GM19240 (cell line): ENCODE results near the gene JAZF1.
"Not testable (repeated sequence)": the region's sequence is repeated elsewhere in the genome, so short reads cannot be mapped to it uniquely, and the experiment has no call there.

ENCODE experiments used
- DNase-seq: peaks from one replicate; pipeline ENCODE4 v3.0.0; 2011; ENCODE audit warnings: low spot score; ENCODE audit not compliant: insufficient read length

Gene JAZF1

DNA sequence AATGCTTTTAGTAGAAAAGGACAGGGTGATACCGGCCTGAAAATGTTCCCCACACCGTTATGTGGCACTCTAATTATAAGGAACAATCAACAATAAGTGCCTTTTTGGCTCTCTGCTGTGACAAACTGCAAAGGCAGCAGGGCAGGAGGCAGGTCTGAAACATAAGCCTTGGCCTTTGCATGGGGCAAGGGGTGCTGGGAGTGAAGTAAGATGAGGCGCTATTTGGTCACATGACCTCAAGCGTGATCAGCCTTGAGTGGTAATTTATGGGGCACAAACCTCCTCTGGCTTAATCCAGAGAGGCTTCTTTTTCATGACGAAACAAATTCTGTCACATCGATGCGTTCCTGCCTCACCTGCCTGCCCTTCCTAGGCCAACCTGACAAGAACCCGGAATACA, 237.9 kb downstream of the JAZF1 start:
- DNase-seq: no peak

DNA sequence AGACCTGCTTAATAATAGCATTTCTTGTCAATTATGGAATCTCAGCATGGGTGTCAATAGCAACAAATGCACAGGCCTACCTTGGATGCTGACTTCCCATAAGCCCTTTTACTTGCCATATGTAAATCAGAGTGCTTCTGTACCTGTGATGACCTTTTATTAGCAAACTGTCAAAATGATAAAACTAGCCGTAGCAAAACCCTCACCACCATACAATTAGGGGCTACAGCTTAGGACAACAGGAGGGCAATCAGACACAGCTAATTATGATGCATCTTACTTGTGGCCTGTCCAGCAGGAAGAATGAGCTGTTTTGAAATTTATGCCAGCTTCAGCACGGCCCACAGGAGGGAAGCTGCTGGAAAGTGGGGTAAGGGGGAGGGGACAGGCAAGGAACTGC, 239.1 kb downstream of the JAZF1 start:
- no peak for DNase-seq

DNA sequence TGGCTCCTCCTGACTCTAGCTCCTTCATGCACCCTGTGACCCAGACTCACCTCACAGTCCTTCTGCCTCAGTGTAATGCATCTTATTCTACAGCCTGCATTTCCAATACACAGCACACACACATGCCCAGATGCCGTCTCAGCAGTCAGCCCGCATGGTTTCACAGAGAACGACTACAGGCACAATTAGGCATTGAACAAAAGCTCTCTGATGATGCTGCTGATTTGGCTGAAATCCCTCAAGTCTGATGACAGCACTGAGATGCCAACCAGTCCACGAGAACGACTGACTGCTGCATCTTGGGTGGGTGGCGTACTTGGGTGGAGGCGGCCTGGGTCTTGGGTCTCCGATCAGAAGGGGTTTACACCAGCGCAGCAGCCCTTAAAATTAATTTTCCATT, 240.3 kb downstream of the JAZF1 start:
- DNase-seq: no peak

DNA sequence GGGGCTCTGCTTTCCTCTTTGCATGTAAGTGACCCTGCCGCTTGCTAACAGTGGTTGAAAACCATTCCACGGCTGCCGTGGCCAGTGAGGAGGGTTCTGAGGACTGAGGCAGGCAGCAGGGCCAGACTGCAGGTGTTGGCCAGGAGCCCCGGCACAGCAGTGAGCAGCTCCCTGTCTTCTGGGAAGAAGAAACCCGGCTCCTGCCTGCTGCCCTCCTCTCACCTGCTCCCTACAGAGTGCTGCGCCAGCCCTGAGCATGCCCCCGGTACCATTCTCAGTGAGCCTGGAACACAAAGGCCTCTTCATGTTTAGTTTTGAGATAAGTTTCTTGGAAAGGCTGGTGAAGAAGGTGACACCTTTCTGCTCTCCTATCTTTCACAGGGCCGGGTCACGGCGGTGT, 240.7 kb downstream of the JAZF1 start:
- DNase-seq: no peak

DNA sequence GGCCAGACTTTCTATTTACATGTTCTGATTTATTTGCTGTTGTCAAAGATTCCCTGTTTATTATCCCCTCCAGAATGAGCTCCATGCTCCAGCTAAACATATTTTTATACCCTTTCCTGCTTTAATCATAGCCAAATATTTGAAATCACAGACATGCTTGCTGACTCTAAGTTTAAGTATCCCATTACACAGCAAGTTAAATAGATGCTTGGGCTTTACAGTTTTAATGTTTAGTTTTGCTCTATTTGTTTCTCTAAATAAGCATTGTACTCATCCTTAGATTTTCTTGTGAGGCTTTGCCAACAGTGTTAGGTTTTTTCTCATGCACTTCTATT, 243.9 kb downstream of the JAZF1 start:
- no peak for DNase-seq

DNA sequence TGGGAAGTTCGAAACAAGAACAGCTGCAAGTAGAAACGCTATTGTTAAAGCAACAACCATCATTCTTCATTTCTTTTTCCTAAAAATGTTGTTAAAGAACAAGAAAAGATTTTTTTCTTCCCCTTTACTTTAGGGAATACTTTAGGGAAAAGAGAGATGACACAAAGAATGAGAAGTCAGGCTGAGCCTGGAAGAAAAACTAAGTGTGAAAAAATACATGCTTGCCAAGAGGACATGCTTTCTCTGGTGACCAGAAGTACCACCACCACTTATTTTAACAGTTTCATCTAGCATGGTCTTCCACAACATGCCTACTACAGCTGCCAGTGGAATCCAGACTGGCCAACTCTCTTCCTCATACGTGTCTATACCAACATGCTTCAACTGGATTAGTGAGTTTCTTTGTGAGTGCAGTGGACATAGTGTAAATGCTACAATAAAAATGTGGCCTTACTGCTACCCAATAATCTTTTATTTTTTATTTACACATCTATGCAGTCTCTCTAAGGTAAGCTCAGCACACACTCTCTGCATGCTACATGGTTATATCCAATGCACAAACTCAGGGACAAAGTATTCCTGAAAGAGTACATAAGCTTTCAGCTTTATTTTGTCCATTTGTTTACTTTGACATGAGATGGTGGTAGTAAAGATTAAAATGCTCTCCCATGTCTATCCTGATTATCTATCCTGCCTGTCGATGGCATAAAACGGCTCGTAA, 244.4 kb downstream of the JAZF1 start:
- no peak for DNase-seq

DNA sequence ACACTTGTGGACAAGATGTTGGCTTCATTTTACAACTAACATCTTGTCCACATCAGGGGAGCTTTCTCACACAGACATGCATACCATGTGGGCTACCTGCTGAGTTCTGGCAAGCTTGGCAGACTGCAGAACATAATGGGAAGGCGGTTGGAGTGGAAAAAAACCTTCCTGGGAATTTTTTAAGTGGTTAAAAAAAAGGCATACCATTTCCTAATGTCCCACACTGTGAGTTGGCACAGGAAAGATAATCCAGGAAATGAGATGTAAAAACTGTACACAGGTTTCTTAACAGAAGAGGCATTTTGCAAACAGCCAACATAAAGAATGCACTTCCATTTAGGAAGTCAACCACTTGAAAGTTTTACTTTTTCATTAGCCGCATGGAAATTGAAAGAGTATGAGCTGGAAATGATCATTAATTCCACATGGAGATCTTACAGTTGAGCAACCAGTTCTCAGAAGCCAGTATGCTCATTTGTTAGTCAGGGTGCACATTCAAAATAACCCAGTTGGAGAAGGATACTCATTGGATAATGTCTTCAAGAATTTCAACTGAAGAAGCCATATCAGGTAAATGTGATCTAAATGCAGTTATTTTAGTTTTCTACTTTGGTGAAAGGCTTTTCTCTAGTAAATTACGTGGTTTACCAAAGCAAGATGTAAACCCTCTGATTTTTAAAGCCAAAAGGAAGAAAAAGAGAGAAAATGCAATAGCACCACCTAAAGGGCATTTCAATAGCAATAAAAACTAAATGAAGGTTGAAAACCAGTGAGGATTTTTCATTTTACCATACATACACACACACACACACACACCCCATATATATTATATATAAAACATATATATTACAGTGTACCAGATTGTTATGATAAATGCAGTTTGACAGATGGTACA, 246.7 kb downstream of the JAZF1 start:
- no peak for DNase-seq

DNA sequence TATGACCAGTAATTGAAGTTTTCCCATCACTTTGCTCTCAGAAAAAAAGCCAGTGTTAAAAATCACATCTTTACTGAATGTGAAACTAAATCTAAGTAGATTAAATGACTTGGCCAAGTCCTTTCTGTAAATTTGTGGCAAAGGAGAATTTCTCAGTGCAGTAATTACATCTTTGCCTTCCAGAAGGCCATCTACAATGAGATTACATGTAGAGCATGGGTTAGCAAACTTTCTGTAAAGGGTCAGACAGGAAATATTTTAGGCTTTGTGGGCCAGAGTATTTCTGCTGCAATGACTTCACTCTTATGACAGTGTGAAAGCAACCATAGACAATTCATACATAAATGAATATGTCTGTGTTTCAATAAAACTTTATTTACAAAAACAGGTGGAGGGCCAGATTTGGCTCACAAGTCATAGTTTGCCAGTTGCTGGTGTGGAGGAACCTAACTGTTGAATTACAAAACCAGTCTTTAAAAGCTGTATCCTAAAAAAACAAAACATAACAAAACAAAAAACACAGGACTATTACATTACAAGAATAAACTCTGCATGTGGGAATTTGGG, 249.6 kb downstream of the JAZF1 start:
- no peak for DNase-seq

DNA sequence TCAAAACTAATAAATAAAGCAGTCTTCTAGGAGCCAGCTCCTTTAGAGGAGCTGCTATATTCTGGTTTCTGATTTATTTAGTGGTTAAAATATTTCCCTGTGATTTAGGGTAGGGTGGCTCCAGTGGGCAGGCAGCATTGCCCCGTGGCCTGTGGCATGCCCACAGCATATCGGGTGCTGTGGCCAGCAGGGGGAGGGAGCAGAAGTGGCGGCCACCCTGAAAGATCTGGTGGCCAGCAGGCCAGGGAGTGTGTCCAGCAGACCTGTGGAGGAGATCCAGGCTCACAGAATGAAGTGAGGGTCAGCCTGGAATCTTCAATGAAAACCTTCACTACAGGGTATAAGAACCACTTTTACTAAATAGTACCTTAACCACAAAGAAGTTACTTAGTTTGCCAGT, 251.5 kb downstream of the JAZF1 start:
- DNase-seq: no peak

DNA sequence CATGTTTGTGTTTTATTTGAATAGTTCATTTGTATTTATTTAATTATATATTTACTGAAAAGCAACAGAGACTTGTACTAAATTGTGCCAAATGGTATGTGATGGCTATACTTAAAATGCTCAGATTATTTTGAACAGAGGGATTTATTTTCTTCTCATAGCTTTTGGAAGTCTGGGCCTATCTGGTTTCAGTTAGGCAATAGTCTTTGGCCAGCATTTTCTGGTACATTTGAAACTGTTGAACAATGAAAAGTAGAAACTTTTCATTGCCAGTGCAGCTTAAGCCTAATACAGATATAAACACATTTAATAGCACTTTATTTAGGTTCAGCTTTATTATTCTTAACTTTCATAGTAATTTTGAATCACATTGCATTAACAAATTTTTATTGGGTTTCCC, 252.6 kb downstream of the JAZF1 start:
- no peak for DNase-seq

DNA sequence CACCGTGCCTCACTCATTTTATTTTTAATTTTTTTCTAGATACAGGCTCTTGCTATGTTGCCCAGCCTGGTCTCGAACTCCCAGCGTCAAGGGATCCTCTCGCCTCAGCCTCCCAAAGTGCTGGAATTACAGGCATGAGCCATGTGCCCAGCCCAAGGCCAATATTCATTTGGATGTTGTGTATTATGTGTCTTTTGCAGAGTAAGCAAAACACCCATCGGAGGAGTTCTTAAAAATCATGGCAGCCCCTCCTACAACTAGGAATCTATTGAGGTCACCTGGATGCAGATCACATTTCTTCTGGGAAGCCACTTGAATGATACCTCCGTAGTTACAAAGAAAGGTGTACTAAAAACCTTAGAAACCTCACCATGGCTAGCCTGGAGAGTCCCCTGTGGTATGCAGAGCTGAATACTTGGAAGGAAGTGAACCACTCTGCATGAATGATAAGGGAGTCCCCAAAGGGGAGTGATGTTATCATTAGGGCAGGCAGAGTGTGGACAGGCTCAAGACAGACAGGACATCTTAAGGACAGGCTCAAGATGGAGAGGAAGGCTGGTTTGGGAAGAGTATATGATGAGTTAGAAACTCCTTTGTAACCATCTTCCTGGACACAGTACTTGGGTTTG, 254.9 kb downstream of the JAZF1 start:
- no peak for DNase-seq

DNA sequence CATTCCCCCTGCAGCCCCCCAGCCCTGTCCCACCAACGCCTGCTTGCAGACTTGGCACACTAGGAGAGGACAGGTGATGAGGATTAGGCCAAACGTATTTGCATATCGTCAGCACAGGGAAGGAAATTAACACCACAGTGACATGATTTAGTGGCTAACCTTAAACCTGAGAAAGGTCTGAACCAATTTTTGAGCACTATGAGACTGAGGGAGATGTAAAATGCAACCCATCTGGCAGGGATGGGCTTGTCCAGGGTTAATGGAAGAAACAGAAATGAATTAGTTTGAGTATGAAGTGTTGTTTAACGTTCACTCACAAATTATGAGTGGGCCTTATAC, 257.0 kb downstream of the JAZF1 start:
- no peak for DNase-seq

DNA sequence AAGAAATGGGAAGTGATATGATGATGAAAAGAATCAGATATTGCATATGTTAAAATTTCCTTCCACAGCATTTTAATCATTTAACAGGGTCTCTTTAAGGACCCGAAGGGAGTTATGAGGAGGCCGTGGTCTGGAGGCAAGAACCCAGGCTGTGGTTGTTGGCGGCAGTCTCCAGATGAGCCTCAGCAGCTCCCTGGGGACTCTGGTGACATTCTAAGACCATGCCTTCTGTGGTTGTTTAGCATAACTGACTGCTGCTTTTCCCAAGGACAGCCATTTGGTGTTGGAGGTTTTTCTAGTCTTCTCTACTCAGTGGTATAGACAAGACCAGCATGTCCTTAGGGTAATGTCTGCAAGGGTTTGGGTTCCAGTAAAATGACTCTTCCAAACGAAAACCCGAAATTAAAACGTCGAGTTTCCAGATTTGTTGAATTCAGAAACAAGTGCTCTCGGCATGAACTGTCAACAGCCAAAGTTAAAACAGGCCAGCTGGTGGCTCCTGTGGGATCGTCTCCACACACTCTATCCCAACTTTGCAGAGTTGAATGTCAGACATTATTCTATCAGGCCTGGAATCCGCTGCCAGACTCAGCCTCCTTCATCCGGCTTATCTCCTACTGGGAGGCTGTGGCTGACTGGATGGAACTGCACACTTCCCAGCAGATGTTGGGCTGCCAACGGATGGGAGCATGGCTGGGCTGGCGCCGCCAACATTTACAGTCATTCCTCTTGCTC, 257.5 kb downstream of the JAZF1 start:
- no peak for DNase-seq

DNA sequence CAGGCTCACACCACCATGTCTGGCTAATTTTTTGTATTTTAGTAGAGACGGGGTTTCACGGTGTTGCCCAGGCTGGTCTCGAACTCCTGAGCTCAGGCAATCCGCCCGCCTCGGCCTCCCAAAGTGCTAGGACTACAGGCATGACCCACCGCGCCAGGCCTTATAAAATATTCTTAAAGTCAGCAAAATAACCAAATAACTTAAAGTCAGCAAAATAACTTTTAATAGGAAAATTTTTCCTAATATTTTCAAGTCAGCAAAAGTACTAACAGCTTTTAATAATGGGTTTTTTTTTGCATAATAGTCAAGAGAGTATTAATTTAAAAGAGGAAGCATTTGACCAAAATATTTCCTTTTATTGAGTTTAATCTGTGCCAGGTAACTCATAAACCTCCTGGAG, 258.2 kb downstream of the JAZF1 start:
- DNase-seq: not testable (repeated sequence)

DNA sequence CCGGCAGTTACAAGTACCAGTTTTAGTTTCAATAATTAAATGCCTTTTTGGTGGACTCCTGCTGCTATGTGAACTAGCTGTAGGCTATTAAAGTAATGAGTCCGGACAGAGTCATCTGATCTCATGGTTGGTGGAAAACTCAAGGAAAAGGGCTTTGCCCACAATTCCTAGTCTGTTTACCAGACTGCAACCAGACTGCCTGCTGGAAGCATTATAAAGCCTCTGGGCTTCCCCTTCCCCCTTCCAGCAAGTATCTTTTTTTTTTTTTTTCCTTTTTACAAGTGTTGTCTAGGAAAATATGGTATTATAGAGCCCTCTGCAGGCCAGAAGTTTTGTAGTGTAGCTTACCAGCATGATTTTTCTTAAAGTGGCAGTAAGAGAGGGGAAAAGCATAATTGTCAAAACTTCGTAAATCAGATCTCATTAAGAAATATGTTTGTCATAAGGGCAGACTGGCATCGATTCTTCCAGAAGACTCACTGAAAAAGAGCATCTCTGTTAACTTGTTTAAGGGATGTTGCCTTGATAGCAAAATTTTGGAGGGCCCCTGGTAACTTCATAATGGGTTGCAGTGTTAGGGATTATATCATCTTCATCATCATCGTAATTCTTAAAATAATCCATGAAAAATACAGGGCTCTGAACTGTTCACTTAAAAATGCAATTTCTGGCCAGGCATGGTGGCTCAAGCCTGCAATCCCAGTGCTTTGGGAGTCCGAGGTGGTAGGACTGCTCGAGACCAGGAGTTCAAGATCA, 259.3 kb downstream of the JAZF1 start:
- no peak for DNase-seq

DNA sequence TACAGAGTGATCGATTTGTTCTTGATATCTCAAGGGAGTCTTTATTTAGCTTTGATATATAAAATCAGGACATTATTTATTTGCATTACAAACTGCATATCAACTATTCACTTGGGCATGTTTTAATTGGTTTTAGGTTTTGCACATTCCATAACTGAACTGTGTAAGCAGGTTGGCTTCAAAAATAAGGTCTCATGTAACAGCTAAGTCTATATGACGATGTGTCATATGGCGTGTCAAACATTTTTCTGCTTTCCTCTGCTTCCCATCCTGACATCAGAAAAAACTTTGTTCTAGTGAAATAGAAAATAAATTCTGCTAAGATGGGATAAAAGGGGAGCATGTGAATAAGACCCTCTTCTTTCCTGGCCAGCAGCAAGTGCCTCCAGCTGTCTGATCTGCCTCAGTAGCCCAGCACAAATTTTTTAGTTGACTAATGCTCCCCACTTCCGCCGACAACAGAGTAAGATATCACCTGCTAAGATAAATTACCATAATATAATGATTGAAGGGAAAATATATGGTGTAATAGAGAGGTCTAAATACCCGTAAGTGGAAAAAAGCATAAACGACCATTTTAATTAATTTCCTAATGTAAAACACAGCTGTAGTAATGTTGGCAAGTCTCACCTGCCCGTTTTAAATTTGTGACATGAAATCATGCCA, 260.2 kb downstream of the JAZF1 start:
- no peak for DNase-seq

DNA sequence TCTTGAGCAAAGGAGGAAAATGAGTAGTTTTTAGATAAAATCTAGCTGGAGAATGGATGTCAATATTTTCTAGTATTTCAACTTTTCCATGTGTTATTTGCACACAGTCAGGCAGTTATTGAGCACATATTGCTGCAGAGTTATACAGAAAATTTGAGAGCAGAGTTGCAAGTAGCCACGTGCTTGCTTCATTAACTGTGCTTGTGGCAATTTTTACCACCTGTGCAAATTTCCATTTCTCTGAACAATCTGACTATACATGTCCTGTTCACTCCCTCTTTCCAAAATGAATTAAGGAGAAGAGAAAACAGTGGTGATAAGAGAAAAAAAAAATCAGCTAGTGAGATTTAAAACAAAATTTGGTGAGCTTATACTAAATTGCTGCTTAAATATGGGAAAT, 262.1 kb downstream of the JAZF1 start:
- DNase-seq: no peak

DNA sequence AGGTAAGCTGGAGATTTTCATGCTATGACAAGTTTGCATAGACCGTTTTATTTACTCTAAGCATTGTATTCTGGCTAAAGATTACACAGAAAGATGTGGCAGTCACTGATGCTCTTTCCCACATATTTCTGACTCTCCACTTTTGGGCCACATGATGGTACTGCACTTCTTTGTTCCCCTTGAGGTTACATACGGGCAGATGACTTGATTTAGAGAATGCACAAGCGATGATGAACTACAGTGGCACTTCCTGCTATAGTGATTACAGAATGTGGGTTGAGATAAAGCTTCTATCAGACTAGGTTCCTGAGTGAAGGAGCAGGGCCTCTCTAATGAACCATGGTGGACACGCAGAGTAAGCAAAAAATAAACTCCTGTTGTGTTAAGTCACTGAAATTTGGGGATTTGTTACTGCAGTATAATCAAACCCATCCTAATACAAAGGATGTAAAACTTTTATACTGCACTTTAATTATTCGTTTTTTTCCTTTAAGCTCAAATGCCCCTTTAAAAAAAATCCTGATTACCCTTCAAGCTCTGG, 262.8 kb downstream of the JAZF1 start:
- no peak for DNase-seq

DNA sequence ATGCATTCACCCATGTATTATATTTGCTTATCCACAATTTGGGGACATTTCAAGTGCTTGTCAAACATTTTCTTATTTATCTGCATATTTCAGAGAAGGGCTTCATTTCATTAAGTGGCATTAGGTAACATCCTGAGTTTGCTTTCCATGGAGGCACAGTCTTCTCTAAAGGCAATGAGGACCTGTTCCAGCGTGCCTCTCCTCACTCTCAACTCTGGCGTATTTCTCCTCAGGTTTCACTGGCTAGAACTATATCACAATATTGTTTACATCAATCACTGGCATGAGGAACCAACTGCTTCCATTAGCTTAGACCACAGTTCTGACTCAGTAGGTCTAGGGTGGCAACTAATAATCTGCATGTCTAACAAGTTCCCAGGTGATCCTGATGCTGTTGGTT, 263.5 kb downstream of the JAZF1 start:
- no peak for DNase-seq

DNA sequence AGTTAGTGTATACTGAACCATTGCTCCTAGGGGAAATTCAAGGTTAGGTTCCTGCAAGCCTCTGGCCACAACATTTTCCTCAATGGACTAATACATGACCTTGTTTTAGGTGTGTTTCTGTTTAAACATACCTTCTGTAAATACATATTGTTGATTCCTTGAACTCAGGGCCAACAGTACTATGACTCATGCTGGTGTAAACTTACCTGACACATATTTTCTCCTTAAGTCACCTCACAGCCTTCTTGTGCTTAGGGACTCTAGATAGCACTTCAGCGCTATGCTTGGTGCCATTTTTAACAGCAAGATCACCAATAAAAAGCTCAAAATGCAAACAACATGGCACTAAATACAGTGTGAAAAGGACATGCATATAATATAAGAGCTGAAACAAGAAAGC, 264.2 kb downstream of the JAZF1 start:
- no peak for DNase-seq
